ENCODE data around the gene MMP7. TPM values are rescaled to one million over a fixed set of nuclear protein-coding genes. Genes with fewer than 3 reads are reported as not detected.

Gene MMP7
- total RNA-seq, 1 experiment from 2014 or later, result not detected

DNA sequence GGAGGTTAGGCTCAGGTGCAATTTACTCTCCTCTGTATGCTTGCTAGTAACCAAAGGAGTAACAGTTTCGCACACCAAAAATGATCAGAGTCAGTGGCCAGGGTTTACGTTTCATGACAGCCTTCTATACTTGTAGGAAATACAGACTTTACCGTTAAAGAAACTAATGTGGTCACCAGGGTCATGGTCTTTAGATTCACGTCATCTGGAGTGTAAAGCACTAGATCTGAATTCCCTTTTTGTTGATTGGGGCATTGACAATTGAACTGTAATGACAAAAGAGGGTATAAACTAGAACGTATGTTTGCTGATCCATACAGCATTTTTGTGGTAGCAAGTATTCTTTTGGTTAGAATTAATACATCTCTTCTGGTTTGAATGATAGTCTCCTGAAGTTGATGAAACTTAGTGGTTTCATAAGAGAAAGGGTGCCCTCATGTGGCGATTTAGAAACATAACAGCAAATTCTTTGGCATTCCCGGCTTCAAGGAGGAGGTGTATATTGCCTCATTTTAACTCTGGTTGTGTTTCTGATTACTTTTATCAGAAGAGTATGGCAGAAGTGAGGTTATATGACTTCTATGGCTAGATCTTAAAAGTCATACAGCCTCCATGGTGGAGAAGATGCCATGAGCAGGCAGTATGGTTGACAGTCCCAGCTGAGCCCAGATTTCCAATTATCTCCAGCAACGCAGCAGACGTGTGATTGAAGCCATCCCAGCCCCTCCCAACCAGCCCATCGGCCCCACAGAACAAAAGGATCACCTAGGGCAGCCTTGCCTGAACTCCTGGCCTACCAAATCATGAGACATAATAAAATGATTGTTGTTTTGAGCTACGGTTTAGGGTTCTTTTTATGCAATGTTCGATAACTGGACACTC, 35.1 kb downstream of the MMP7 start:
- no peak overlapping the region for H3K4me3 ChIP-seq (ENCODE audit: low read depth, low read length)
- POLR2A ChIA-PET, result no interaction called here
- Mint-ChIP-seq H3K4me1 (ENCODE audit: low read depth, unreplicated experiment) (peaks cover 25% of the 10 kb centered on the region), H3K27ac (ENCODE audit: unreplicated experiment) (peak overlapping the region; percentile 72), H3K9me3 (ENCODE audit: unreplicated experiment) (no peaks in the 10 kb centered on the region), H3K36me3 (ENCODE audit: insufficient read depth, unreplicated experiment) (no peaks in the 10 kb centered on the region), H3K27me3 (ENCODE audit: insufficient read depth, unreplicated experiment) (no peaks in the 10 kb centered on the region), H3K4me3 (ENCODE audit: unreplicated experiment) (peak overlapping the region; percentile 34)
- intact Hi-C loops (cut with micrococcal nuclease; ENCODE audit: unreplicated experiment), result loop anchor here (1.0 to 10.0 kb wide), 13 partner anchors 39 to 1068 kb away; no protein-coding TSS in a partner anchor
- peak; percentile 57 to 81 for DNase-seq
- CTCF ChIA-PET, result interaction anchor here (1.0 to 1.6 kb wide), 5 partner anchors 105 to 171 kb away, joined by 3 to 30 read pairs (median 8); no protein-coding TSS in a partner anchor
- H3K27me3 ChIP-seq (replicated peaks; ENCODE audit: control insufficient read depth, insufficient read depth, low read length), result no peaks in the 10 kb centered on the region
- peaks cover 33% of the 10 kb centered on the region for H3K4me1 ChIP-seq
- no peaks in the 10 kb centered on the region for H3K36me3 ChIP-seq (ENCODE audit: control insufficient read depth, insufficient read depth, low read length)
- TF ChIP-seq, protein P1, sequence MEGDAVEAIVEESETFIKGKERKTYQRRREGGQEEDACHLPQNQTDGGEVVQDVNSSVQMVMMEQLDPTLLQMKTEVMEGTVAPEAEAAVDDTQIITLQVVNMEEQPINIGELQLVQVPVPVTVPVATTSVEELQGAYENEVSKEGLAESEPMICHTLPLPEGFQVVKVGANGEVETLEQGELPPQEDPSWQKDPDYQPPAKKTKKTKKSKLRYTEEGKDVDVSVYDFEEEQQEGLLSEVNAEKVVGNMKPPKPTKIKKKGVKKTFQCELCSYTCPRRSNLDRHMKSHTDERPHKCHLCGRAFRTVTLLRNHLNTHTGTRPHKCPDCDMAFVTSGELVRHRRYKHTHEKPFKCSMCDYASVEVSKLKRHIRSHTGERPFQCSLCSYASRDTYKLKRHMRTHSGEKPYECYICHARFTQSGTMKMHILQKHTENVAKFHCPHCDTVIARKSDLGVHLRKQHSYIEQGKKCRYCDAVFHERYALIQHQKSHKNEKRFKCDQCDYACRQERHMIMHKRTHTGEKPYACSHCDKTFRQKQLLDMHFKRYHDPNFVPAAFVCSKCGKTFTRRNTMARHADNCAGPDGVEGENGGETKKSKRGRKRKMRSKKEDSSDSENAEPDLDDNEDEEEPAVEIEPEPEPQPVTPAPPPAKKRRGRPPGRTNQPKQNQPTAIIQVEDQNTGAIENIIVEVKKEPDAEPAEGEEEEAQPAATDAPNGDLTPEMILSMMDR (IDR thresholded peaks at IDR 0.05; ENCODE audit: insufficient read depth in 1 of 2, low read depth in 1 of 2, low read length in 1 of 2, severe bottlenecking in 1 of 2, unreplicated experiment in 1 of 2), result peak; percentile 82 to 93
- H3K9me3 ChIP-seq, result no peaks in the 10 kb centered on the region
- BruUV-seq (replicated peaks), result no TSS peak

DNA sequence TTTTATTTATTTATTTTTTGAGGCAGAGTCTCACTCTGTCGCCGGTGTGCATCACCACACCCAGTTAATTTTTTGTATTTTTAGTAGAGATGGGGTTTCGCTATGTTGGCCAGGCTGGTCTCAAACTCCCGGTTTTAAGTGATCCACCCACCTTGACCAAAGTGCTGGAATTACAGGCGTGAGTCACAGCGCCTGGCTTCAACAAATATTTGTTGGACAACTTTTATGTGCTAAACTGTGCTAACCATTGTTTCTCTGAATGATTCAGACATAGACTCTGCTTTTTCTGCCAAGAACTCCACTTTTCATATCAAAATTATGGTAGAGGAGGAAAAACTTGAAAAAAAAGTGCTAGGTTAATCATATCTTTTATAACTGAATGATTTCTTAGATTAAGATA, 36.3 kb downstream of the MMP7 start:
- Mint-ChIP-seq H3K27ac (ENCODE audit: unreplicated experiment) (no peak overlapping the region), H3K36me3 (ENCODE audit: insufficient read depth, unreplicated experiment) (no peaks in the 10 kb centered on the region), H3K9me3 (ENCODE audit: unreplicated experiment) (no peaks in the 10 kb centered on the region), H3K4me3 (ENCODE audit: unreplicated experiment) (no peak overlapping the region), H3K4me1 (ENCODE audit: low read depth, unreplicated experiment) (peaks cover 30% of the 10 kb centered on the region), H3K27me3 (ENCODE audit: insufficient read depth, unreplicated experiment) (no peaks in the 10 kb centered on the region)
- TF ChIP-seq, protein P1 (IDR thresholded peaks at IDR 0.05; ENCODE audit: insufficient read depth in 1 of 2, low read depth in 1 of 2, low read length in 1 of 2, severe bottlenecking in 1 of 2, unreplicated experiment in 1 of 2), result no peak
- DNase-seq, result peak; percentile 60 to 77
- no peaks in the 10 kb centered on the region for H3K9me3 ChIP-seq
- no peak overlapping the region for H3K4me3 ChIP-seq (ENCODE audit: low read depth, low read length)
- intact Hi-C loops (cut with micrococcal nuclease; ENCODE audit: unreplicated experiment), result loop anchor here (10.0 kb wide), 1 partner anchor 629 kb away; no protein-coding TSS in a partner anchor
- ChIA-PET POLR2A (no interaction called here), CTCF (interaction anchor here (1.0 to 1.7 kb wide), 2 partner anchors 68 to 104 kb away, joined by 4 read pairs; no protein-coding TSS in a partner anchor)
- H3K4me1 ChIP-seq, result peaks cover 33% of the 10 kb centered on the region
- no TSS peak for BruUV-seq (replicated peaks)
- H3K36me3 ChIP-seq (ENCODE audit: control insufficient read depth, insufficient read depth, low read length), result no peaks in the 10 kb centered on the region
- no peaks in the 10 kb centered on the region for H3K27me3 ChIP-seq (replicated peaks; ENCODE audit: control insufficient read depth, insufficient read depth, low read length)

DNA sequence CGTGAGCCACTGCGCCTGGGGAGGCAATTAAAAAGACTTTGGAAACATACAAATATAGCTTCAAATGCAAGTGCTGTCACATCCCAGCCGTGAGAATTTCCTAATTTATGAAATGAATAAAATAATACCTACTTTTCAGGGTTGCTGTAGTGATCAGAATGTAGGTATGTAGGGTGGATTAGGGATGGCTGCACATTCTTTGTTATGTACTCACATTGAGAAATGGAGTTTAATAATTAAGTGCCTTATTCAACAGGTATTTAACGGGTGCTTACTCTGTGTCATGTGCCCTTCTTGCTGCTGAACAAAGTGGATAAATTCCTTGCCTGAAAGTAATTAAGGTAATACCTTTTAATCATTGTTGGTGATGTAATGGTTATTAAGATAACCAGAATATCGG, 37.0 kb downstream of the MMP7 start:
- Mint-ChIP-seq H3K27me3 (ENCODE audit: insufficient read depth, unreplicated experiment) (no peaks in the 10 kb centered on the region), H3K36me3 (ENCODE audit: insufficient read depth, unreplicated experiment) (no peaks in the 10 kb centered on the region), H3K4me1 (ENCODE audit: low read depth, unreplicated experiment) (peaks cover 33% of the 10 kb centered on the region), H3K4me3 (ENCODE audit: unreplicated experiment) (no peak overlapping the region), H3K9me3 (ENCODE audit: unreplicated experiment) (no peaks in the 10 kb centered on the region), H3K27ac (ENCODE audit: unreplicated experiment) (no peak overlapping the region)
- no TSS peak for BruUV-seq (replicated peaks)
- ChIA-PET CTCF (interaction anchor here (1.0 to 1.7 kb wide), 3 partner anchors 67 to 119 kb away, joined by 3 to 4 read pairs (median 4); no protein-coding TSS in a partner anchor), POLR2A (no interaction called here)
- no peaks in the 10 kb centered on the region for H3K9me3 ChIP-seq
- TF ChIP-seq, protein P1 (IDR thresholded peaks at IDR 0.05; ENCODE audit: insufficient read depth in 1 of 2, low read depth in 1 of 2, low read length in 1 of 2, severe bottlenecking in 1 of 2, unreplicated experiment in 1 of 2), result no peak
- no peak overlapping the region for H3K4me3 ChIP-seq (ENCODE audit: low read depth, low read length)
- H3K36me3 ChIP-seq (ENCODE audit: control insufficient read depth, insufficient read depth, low read length), result no peaks in the 10 kb centered on the region
- peaks cover 33% of the 10 kb centered on the region for H3K4me1 ChIP-seq
- intact Hi-C loops (cut with micrococcal nuclease; ENCODE audit: unreplicated experiment), result loop anchor here (10.0 kb wide), 1 partner anchor 629 kb away; no protein-coding TSS in a partner anchor
- DNase-seq, result no peak
- H3K27me3 ChIP-seq (replicated peaks; ENCODE audit: control insufficient read depth, insufficient read depth, low read length), result no peaks in the 10 kb centered on the region

Data from Caco-2 (cell line).